H1 (cell line): ENCODE data around the gene IZUMO4.

Experiments used
- CBX8 ChIP-seq: fragments of 300-800, 300-1000 bp; sonication (generic); IDR thresholded peaks from 2 replicates; pipeline ENCODE4 v1.7.1; 2016; ENCODE audit warnings: low read depth, low read length, borderline replicate concordance
- CEBPB ChIP-seq: IDR thresholded peaks from 2 replicates; pipeline ENCODE4 v1.6.1; 2012; ENCODE audit warnings: low read depth, low read length
- CTCF ChIP-seq, 3 experiments: IDR thresholded peaks; 1 replicate in 2 of 3; 2 replicates in 1 of 3; pipeline versions ENCODE4 v1.5.1 to v1.6.1; 2011; ENCODE audit warnings: low read length in 3 of 3, mild to moderate bottlenecking in 3 of 3, inconsistent platforms in 2 of 3, low read depth in 1 of 3, moderate library complexity in 1 of 3; ENCODE audit not compliant: insufficient read depth in 1 of 3; ENCODE audit errors: control extremely low read depth in 1 of 3
- EP300 ChIP-seq, 2 experiments: IDR thresholded peaks; 1 replicate in 1 of 2; 2 replicates in 1 of 2; pipeline ENCODE4 v1.6.1; 2011 to 2012; ENCODE audit warnings: low read depth in 2 of 2, low read length in 2 of 2, mild to moderate bottlenecking in 2 of 2, borderline replicate concordance in 1 of 2, inconsistent platforms in 1 of 2, moderate library complexity in 1 of 2
- MAFK ChIP-seq: IDR thresholded peaks from 2 replicates; pipeline ENCODE4 v1.6.1; 2012; ENCODE audit warnings: low read depth, mild to moderate bottlenecking, improper control_type of control experiment, low read length
- MAX ChIP-seq: IDR thresholded peaks from 2 replicates; pipeline ENCODE4 v1.6.1; 2012; ENCODE audit warnings: inconsistent platforms
- POLR2A ChIP-seq, 2 experiments: IDR thresholded peaks; 1 replicate in 1 of 2; 2 replicates in 1 of 2; pipeline ENCODE4 v1.6.1; 2011; ENCODE audit warnings: low read depth in 2 of 2, low read length in 2 of 2, mild to moderate bottlenecking in 2 of 2; ENCODE audit errors: control extremely low read depth in 1 of 2
- RAD21 ChIP-seq, 2 experiments: IDR thresholded peaks in 1 of 2; conservative IDR thresholded peaks in 1 of 2; 2 replicates each; pipeline ENCODE4 v1.6.1; 2011; ENCODE audit warnings: low read depth in 2 of 2, low read length in 2 of 2, improper control_type of control experiment in 1 of 2, inconsistent platforms in 1 of 2, mild to moderate bottlenecking in 1 of 2, moderate library complexity in 1 of 2
- RNF2 ChIP-seq: fragments of 200-900, 300-1000 bp; sonication (generic); IDR thresholded peaks from 2 replicates; pipeline ENCODE4 v1.7.1; 2016; ENCODE audit warnings: borderline replicate concordance, low read depth, mild to moderate bottlenecking, antibody characterized with exemption, low read length; ENCODE audit not compliant: poor library complexity, severe bottlenecking; ENCODE audit errors: missing control alignments

- TF ChIP-seq MAFK, result no peak
- no peak for TF ChIP-seq POLR2A (IDR thresholded peaks at IDR 0.05; ENCODE audit: control extremely low read depth in 1 of 2, low read depth in 2 of 2, low read length in 2 of 2)
- TF ChIP-seq CEBPB, result no peak
- TF ChIP-seq RNF2, result no peak
- no peak for TF ChIP-seq CTCF (IDR thresholded peaks at IDR 0.05; ENCODE audit: control extremely low read depth in 1 of 3, insufficient read depth in 1 of 3, low read depth in 1 of 3, low read length in 3 of 3)
- no peak for TF ChIP-seq EP300 (IDR thresholded peaks at IDR 0.05; ENCODE audit: borderline replicate concordance in 1 of 2, low read depth in 2 of 2, low read length in 2 of 2)
- TF ChIP-seq MAX, result no peak
- TF ChIP-seq CBX8, result no peak
- no peak for TF ChIP-seq RAD21 (IDR thresholded peaks at IDR 0.05 in 1 of 2, conservative IDR thresholded peaks at IDR 0.05 in 1 of 2; ENCODE audit: low read depth in 2 of 2, low read length in 2 of 2)
Measured at GRCh38 chr19:2079865-2080301, 16.8 kb upstream of the IZUMO4 start.
